VCaP (cell line): ENCODE results near the gene DNAH5.

Experiments used
- H3K27ac ChIP-seq: fragments of 450-650 bp; 2 replicates; pipeline ENCODE4 v1.5.1; 2017
- TF ChIP-seq, protein P1 (sequence below): fragments of 450-650 bp; conservative IDR thresholded peaks from 2 replicates; pipeline ENCODE4 v1.5.1; 2017; ENCODE audit warnings: mild to moderate bottlenecking, moderate library complexity

Gene DNAH5

DNA sequence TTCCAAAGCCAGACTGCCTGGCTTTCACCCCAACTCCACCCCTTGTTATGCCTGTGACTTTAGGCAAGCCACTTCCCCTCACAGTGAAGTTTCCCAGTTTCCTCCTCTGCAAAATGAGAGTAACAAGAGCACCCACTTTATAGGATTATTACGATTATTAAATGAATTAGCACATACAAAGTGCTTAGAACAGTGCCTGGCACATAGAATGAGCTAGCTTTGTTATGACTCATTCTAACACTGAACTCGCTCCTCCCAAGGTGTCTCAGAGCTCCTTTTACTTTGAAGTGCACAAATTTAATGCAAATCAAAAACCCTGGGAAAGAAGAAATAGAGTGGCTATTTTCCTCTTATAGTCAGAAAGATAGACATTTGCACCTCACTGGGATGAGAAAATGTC, 34.3 kb downstream of the DNAH5 start:
- no peak overlapping the region for H3K27ac ChIP-seq
- TF ChIP-seq, protein P1, sequence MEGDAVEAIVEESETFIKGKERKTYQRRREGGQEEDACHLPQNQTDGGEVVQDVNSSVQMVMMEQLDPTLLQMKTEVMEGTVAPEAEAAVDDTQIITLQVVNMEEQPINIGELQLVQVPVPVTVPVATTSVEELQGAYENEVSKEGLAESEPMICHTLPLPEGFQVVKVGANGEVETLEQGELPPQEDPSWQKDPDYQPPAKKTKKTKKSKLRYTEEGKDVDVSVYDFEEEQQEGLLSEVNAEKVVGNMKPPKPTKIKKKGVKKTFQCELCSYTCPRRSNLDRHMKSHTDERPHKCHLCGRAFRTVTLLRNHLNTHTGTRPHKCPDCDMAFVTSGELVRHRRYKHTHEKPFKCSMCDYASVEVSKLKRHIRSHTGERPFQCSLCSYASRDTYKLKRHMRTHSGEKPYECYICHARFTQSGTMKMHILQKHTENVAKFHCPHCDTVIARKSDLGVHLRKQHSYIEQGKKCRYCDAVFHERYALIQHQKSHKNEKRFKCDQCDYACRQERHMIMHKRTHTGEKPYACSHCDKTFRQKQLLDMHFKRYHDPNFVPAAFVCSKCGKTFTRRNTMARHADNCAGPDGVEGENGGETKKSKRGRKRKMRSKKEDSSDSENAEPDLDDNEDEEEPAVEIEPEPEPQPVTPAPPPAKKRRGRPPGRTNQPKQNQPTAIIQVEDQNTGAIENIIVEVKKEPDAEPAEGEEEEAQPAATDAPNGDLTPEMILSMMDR: no peak

DNA sequence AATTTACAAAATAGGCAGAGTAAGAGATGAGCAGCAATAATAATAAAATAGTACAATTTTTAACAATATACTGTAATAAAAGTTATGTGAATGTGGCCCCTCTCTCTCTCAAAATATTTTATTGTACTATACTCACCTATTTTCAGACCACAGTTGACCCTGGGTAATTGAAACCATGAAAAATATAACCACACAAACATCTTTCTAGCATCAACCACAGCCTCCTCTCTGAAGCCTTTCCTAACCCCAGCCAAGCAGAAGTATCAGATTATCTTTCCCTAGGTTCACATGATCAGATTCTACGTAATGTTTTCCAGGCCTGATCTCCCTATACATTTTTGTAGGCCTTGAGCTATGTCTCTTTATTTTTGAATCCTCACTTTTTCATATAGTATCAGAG, 35.2 kb downstream of the DNAH5 start:
- no peak overlapping the region for H3K27ac ChIP-seq
- TF ChIP-seq, protein P1: no peak

DNA sequence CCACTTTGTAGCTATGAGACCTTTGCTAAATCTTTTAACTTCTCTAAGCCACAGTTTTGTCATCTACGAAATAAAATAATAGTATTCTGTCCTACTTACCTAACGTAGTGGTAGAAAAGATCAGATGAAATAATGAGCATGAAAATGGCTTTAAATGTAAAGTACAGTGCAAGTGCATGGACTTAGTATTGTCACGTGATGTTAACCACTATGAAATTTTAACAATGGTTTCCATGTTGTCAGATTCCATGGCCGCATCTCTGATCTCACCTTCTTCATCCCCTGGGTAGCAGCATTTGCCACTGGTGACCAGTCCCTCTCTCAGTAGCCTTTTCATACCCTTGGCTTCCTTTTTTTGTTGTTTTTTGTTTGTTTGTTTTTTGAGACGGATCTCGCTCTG, 45.9 kb downstream of the DNAH5 start:
- TF ChIP-seq, protein P1: no peak
- H3K27ac ChIP-seq: no peak overlapping the region

DNA sequence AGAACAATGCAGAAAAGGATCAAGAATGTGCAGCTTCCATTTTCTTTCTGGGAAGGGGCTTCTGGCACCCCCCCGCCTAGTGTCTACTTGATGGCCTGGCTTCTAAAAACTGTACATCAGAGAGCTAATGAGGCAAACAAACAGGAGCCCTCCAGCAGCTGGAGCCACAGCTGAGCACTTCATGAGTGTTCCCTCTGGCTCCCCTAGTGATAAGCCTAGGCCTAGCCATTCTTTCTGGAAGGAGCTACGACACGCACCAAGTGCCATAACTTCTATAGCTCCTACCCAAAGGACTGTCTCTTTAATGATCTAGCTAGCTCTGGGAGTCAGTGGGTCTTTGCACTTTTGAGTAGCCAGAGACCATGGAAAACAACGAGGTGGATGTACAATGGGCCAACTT, 66.1 kb downstream of the DNAH5 start:
- TF ChIP-seq, protein P1: no peak

DNA sequence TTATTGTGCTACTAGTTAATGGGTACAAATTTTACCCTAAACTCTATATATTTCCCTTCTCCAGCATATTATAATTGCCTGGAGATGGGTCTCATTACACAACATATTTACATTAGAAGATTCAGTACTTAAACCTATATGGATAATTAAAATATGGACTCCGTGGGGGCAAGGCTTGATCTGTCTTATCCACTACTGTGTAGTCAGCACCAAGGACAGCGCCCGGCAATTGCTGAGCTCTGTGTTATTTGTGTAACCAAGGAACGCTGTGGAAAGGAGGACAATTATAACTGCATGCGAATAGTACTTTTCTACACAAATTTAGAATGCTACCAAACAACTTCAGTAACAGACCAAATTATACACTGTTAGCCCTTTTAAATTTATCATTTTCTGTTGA, 77.7 kb downstream of the DNAH5 start:
- H3K27ac ChIP-seq: no peak overlapping the region
- TF ChIP-seq, protein P1: no peak

More for the DNA sequence above, 66.1 kb downstream of the DNAH5 start:
- no peak overlapping the region for H3K27ac ChIP-seq

DNA sequence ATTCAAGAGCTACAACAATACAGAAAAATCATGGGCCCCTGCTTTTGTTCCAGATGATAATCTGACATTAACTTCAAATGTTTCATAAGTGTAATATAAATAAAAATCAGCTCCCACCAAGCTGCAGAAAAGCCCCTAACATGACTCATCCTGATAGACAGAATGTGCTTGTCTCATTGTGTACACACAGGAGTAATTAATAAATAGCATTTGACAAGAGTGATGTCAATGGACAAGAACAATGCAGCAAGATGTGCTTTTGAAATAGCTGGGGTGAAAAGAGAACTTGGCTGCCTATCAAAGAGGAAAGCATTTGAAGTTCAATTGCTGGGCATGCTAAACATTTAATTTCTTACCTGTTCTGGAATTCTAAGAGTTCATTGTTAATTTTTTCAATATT, 79.2 kb downstream of the DNAH5 start:
- H3K27ac ChIP-seq: no peak overlapping the region
- TF ChIP-seq, protein P1: no peak

DNA sequence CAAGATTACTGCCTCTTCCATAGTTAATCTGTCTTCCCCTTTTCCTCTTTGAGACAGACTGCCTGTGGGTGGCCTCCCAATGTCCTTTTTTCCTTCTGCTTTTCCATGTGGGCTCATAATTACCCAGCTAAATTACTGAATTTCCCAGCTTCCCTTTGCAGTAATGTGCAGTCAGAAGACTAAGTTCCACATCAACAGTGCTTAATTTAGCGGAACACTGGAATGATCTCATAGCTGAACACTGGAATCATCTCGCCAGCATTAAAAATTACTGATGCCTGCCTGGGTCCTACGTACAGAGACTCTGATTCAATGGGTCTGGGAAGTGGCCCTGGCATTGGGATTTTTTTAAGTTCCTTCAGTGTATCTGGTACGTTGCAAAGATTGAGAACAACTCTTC, 84.3 kb downstream of the DNAH5 start:
- TF ChIP-seq, protein P1: no peak
- no peak overlapping the region for H3K27ac ChIP-seq
